DOHH2 (cell line): ENCODE data around the gene RGS10.
A peak's percentile ranks its signal among the peaks of the same experiment; 100 is the strongest.

ENCODE experiments used
- H3F3A ChIP-seq: fragments of 200-600 bp; sonication (generic), shearing (Covaris generic); 2 replicates; pipeline ENCODE4 v1.6.0; 2016; ENCODE audit warnings: antibody characterized with exemption, mild to moderate bottlenecking; ENCODE audit not compliant: control insufficient read depth, insufficient read depth
- H3K27ac ChIP-seq: fragments of 200-600 bp; sonication (generic); 2 replicates; pipeline ENCODE4 v1.5.1; 2014; ENCODE audit warnings: low read depth, mild to moderate bottlenecking, low read length, moderate library complexity
- H3K27me3 ChIP-seq: fragments of 200-600 bp; sonication (generic); 2 replicates; pipeline ENCODE4 v1.6.1; 2014; ENCODE audit warnings: mild to moderate bottlenecking, low read length, mixed read lengths; ENCODE audit not compliant: control insufficient read depth
- H3K36me3 ChIP-seq: fragments of 200-600 bp; sonication (generic); 2 replicates; pipeline ENCODE4 v1.6.1; 2014; ENCODE audit warnings: mild to moderate bottlenecking, low read length, moderate library complexity, mixed read lengths; ENCODE audit not compliant: control insufficient read depth
- H3K4me1 ChIP-seq: fragments of 200-600 bp; sonication (generic); 2 replicates; pipeline ENCODE4 v1.6.1; 2014; ENCODE audit warnings: mild to moderate bottlenecking, low read length, mixed read lengths; ENCODE audit not compliant: control insufficient read depth
- H3K4me2 ChIP-seq: fragments of 200-600 bp; sonication (generic); 2 replicates; pipeline ENCODE4 v1.6.0; 2014; ENCODE audit warnings: mild to moderate bottlenecking, low read length, moderate library complexity
- H3K4me3 ChIP-seq: fragments of 200-600 bp; sonication (generic); 2 replicates; pipeline ENCODE4 v1.5.1; 2014; ENCODE audit warnings: mild to moderate bottlenecking, low read length, mixed read lengths
- H3K79me2 ChIP-seq: fragments of 200-600 bp; sonication (generic); 2 replicates; pipeline ENCODE4 v1.6.1; 2014; ENCODE audit warnings: mild to moderate bottlenecking, low read length, mixed read lengths; ENCODE audit not compliant: control insufficient read depth
- H3K9me2 ChIP-seq: fragments of 200-600 bp; sonication (generic); replicated peaks from 2 replicates; pipeline ENCODE4 v1.6.1; 2014; ENCODE audit warnings: mild to moderate bottlenecking, low read length, mixed read lengths; ENCODE audit not compliant: control insufficient read depth
- H3K9me3 ChIP-seq: fragments of 200-600 bp; sonication (generic); 2 replicates; pipeline ENCODE4 v1.6.1; 2014; ENCODE audit warnings: antibody characterized with exemption, low read length, mixed read lengths; ENCODE audit not compliant: control insufficient read depth, insufficient read depth
- H4K20me1 ChIP-seq: fragments of 200-600 bp; sonication (generic); 2 replicates; pipeline ENCODE4 v1.6.0; 2014; ENCODE audit warnings: low read depth, mild to moderate bottlenecking, antibody characterized with exemption, low read length, moderate library complexity; ENCODE audit not compliant: control insufficient read depth, insufficient read depth
- CTCF ChIP-seq: fragments of 200-600 bp; sonication (generic); IDR thresholded peaks from one replicate; pipeline ENCODE4 v1.5.1; 2014; ENCODE audit warnings: antibody characterized with exemption, mild to moderate bottlenecking, low read depth, low read length; ENCODE audit not compliant: poor library complexity, severe bottlenecking
- EZH2phosphoT487 ChIP-seq: fragments of 200-600 bp; sonication (generic); IDR thresholded peaks from 2 replicates; pipeline ENCODE4 v1.6.1; 2017; ENCODE audit warnings: borderline replicate concordance, mild to moderate bottlenecking, antibody characterized with exemption, low read length, moderate library complexity, mixed read lengths

The RGS10 gene

DNA sequence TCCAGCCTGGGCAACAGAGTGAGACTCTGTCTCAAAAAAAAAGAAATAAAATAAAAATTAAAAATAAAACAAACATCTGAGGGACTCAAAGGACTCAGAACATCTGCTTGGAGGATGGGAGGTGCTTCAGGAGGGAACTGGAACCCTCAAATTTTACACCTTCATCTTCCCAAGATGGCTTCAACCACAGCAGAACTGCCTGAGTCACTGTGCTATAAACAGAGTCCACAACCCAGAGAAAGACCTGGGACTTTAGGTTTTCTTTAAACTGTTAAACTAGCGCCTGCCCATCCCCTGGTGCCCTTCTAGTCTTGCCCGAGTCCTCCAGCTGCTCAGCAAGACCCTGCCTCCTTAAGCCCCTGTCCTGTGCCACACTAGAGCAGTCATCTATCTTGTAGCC, 40.8 kb downstream of the RGS10 start:
- TF ChIP-seq EZH2phosphoT487 (no peak), CTCF (no peak)
- no peaks in the 10 kb centered on the region for H3F3A ChIP-seq
- peak overlapping the region; percentile 31; the same call in 1 of the 2 replicates for H3K4me2 ChIP-seq
- H3K27ac ChIP-seq = no peak overlapping the region
- no peaks in the 10 kb centered on the region for H3K27me3 ChIP-seq
- H4K20me1 ChIP-seq = no peaks in the 10 kb centered on the region
- no peaks in the 10 kb centered on the region for H3K9me3 ChIP-seq
- H3K9me2 ChIP-seq = no peaks in the 10 kb centered on the region
- H3K4me3 ChIP-seq = no peak overlapping the region
- H3K36me3 ChIP-seq = peaks cover 19% of the 10 kb centered on the region
- H3K4me1 ChIP-seq = peaks cover 18% of the 10 kb centered on the region
- no peaks in the 10 kb centered on the region for H3K79me2 ChIP-seq

GRCh38 chr10:119500821-119501220, 41.7 kb downstream of the RGS10 start:
- no peaks in the 10 kb centered on the region for H3K79me2 ChIP-seq
- peaks cover 19% of the 10 kb centered on the region for H3K36me3 ChIP-seq
- peaks cover 18% of the 10 kb centered on the region for H3K4me1 ChIP-seq
- no peaks in the 10 kb centered on the region for H3F3A ChIP-seq
- H3K27me3 ChIP-seq = no peaks in the 10 kb centered on the region
- TF ChIP-seq CTCF = no peak
- TF ChIP-seq EZH2phosphoT487 = no peak
- H3K9me2 ChIP-seq = no peaks in the 10 kb centered on the region
- H3K4me3 ChIP-seq = no peak overlapping the region
- H3K9me3 ChIP-seq = no peaks in the 10 kb centered on the region
- H4K20me1 ChIP-seq = no peaks in the 10 kb centered on the region
- no peak overlapping the region for H3K27ac ChIP-seq
- H3K4me2 ChIP-seq = no peak overlapping the region

- no peak overlapping the region for H3K4me2 ChIP-seq
- H3K79me2 ChIP-seq = no peaks in the 10 kb centered on the region
- no peaks in the 10 kb centered on the region for H3F3A ChIP-seq
- H4K20me1 ChIP-seq = no peaks in the 10 kb centered on the region
- peaks cover 18% of the 10 kb centered on the region for H3K4me1 ChIP-seq
- no peaks in the 10 kb centered on the region for H3K9me3 ChIP-seq
- peaks cover 19% of the 10 kb centered on the region for H3K36me3 ChIP-seq
- no peaks in the 10 kb centered on the region for H3K27me3 ChIP-seq
- no peak for TF ChIP-seq EZH2phosphoT487
- no peak for TF ChIP-seq CTCF
- no peak overlapping the region for H3K27ac ChIP-seq
- H3K9me2 ChIP-seq = no peaks in the 10 kb centered on the region
- H3K4me3 ChIP-seq = no peak overlapping the region
These were observed 42.3 kb downstream of the RGS10 start for GRCh38 chr10:119500123-119500795.
